SK-N-SH (cell line): Measurements from ENCODE around the gene DAGLB. TPM values are rescaled to one million over a fixed set of nuclear protein-coding genes. Genes with fewer than 3 reads are reported as not detected.

Experiments
- CTCF ChIA-PET: fragments of 300-600, 350-600 bp; formaldehyde crosslinking; extraction: SDS; loops from one replicate; lab custom pipeline; 2021; lab: Yijun Ruan, JAX
- POLR2A ChIA-PET: fragments of 350-600 bp; sonication (Branson Sonifier 250); formaldehyde crosslinking; extraction: SDS; loops from one replicate; lab custom pipeline; 2020; ENCODE audit warnings: antibody characterized with exemption, inconsistent platforms; lab: Yijun Ruan, JAX
- DNase-seq: peaks from one replicate; pipeline ENCODE4 v3.0.0; 2012
- H2AFZ ChIP-seq: fragments of 200-600 bp; sonication (generic); 2 replicates; pipeline ENCODE4 v1.8.1; 2016; ENCODE audit warnings: antibody characterized with exemption, mild to moderate bottlenecking, low read depth
- H3F3A ChIP-seq: fragments of 200-600 bp; sonication (generic); replicated peaks from 2 replicates; pipeline ENCODE3; 2016; ENCODE audit warnings: antibody characterized with exemption, mild to moderate bottlenecking; ENCODE audit not compliant: insufficient read depth
- H3K27ac ChIP-seq, 2 experiments: fragments of 200-500 bp in 1 of 2; fragments of 200-600 bp in 1 of 2; sonication (Bioruptor generic) in 1 of 2; sonication (generic), shearing (Covaris generic) in 1 of 2; 2 replicates each; pipeline versions ENCODE4 v1.5.1 to v1.6.1; 2014 to 2016; ENCODE audit warnings: low read depth in 2 of 2, inconsistent platforms in 1 of 2, low read length in 1 of 2, mild to moderate bottlenecking in 1 of 2, mixed read lengths in 1 of 2
- H3K27me3 ChIP-seq: fragments of 200-600 bp; sonication (generic), shearing (Covaris generic); 2 replicates; pipeline ENCODE4 v1.6.1; 2016; ENCODE audit warnings: mixed run types; ENCODE audit not compliant: insufficient read depth
- H3K36me3 ChIP-seq, 2 experiments: fragments of 200-500 bp in 1 of 2; fragments of 200-600 bp in 1 of 2; sonication (Bioruptor generic) in 1 of 2; sonication (generic) in 1 of 2; replicated peaks in 1 of 2; 2 replicates each; pipeline versions ENCODE3 to v1.5.1; 2014 to 2016; ENCODE audit warnings: low read length in 1 of 2, mild to moderate bottlenecking in 1 of 2; ENCODE audit not compliant: insufficient read depth in 2 of 2, control insufficient read depth in 1 of 2
- H3K4me1 ChIP-seq, 2 experiments: fragments of 200-500 bp in 1 of 2; fragments of 200-600 bp in 1 of 2; sonication (Bioruptor generic) in 1 of 2; sonication (generic), shearing (Covaris generic) in 1 of 2; 2 replicates each; pipeline versions ENCODE4 v1.5.1 to v1.6.1; 2014 to 2016; ENCODE audit warnings: low read depth in 1 of 2, low read length in 1 of 2, mixed run types in 1 of 2; ENCODE audit not compliant: insufficient read depth in 2 of 2, control insufficient read depth in 1 of 2
- H3K4me2 ChIP-seq: fragments of 200-600 bp; sonication (generic), shearing (Covaris generic); 2 replicates; pipeline ENCODE4 v1.6.1; 2017; ENCODE audit warnings: mixed run types
- H3K4me3 ChIP-seq, 2 experiments: fragments of 200-500 bp in 1 of 2; fragments of 200-600 bp in 1 of 2; sonication (Bioruptor generic) in 1 of 2; sonication (generic), shearing (Covaris generic) in 1 of 2; 2 replicates each; pipeline versions ENCODE4 v1.5.1 to v1.8.1; 2014 to 2016; ENCODE audit warnings: low read depth in 2 of 2, inconsistent platforms in 1 of 2, low read length in 1 of 2, mild to moderate bottlenecking in 1 of 2, mixed read lengths in 1 of 2, moderate library complexity in 1 of 2
- H3K79me2 ChIP-seq: fragments of 200-600 bp; sonication (generic); 2 replicates; pipeline ENCODE4 v1.8.1; 2017; ENCODE audit warnings: mild to moderate bottlenecking; ENCODE audit not compliant: insufficient read depth
- H3K9ac ChIP-seq: fragments of 200-600 bp; sonication (generic); 2 replicates; pipeline ENCODE4 v1.6.1; 2017; ENCODE audit warnings: mixed run types
- H3K9me2 ChIP-seq: fragments of 200-600 bp; sonication (generic); 2 replicates; pipeline ENCODE4 v1.6.1; 2017; ENCODE audit warnings: mixed run types
- H3K9me3 ChIP-seq: fragments of 200-600 bp; sonication (generic); 2 replicates; pipeline ENCODE4 v1.6.1; 2017; ENCODE audit warnings: mixed run types, mild to moderate bottlenecking, moderate library complexity
- H4K20me1 ChIP-seq: fragments of 200-600 bp; sonication (generic); 2 replicates; pipeline ENCODE4 v1.6.1; 2017; ENCODE audit warnings: mild to moderate bottlenecking, mixed run types; ENCODE audit not compliant: insufficient read depth
- ELF1 ChIP-seq: IDR thresholded peaks from 2 replicates; pipeline ENCODE4 v1.4.0; 2012
- FOXJ3 ChIP-seq: sonication (generic); formaldehyde crosslinking; IDR thresholded peaks from 2 replicates; pipeline ENCODE4 v1.5.1; 2020; ENCODE audit warnings: mild to moderate bottlenecking, missing genetic modification reagents
- GABPA ChIP-seq: IDR thresholded peaks from 2 replicates; pipeline ENCODE4 v1.4.0; 2012; ENCODE audit warnings: low read depth, mild to moderate bottlenecking
- GATA2 ChIP-seq: sonication (generic); formaldehyde crosslinking; IDR thresholded peaks from 2 replicates; pipeline ENCODE4 v1.5.0; 2020; ENCODE audit warnings: mild to moderate bottlenecking, missing genetic modification reagents
- IRF3 ChIP-seq: fragments of 150-350 bp; IDR thresholded peaks from 2 replicates; pipeline ENCODE4 v1.6.1; 2016; ENCODE audit warnings: mild to moderate bottlenecking, low read depth, low read length
- JUND ChIP-seq: IDR thresholded peaks from 2 replicates; pipeline ENCODE4 v1.4.0; 2012
- MAX ChIP-seq: IDR thresholded peaks from 2 replicates; pipeline ENCODE4 v1.4.0; 2012; ENCODE audit warnings: low read depth
- MXI1 ChIP-seq: IDR thresholded peaks from 2 replicates; pipeline ENCODE4 v1.6.1; 2012; ENCODE audit warnings: mild to moderate bottlenecking, low read depth, low read length, improper control_type of control experiment
- PBX3 ChIP-seq: IDR thresholded peaks from 2 replicates; pipeline ENCODE4; 2012
- POLR2AphosphoS5 ChIP-seq: IDR thresholded peaks from 2 replicates; pipeline ENCODE4 v1.6.1; 2012; ENCODE audit warnings: low read depth, low read length
- RAD21 ChIP-seq: IDR thresholded peaks from 2 replicates; pipeline ENCODE4 v1.6.1; 2012; ENCODE audit warnings: mild to moderate bottlenecking, low read length
- RFX5 ChIP-seq: IDR thresholded peaks from 2 replicates; pipeline ENCODE4 v1.6.1; 2012; ENCODE audit warnings: mild to moderate bottlenecking, improper control_type of control experiment, low read length
- SIN3A ChIP-seq: IDR thresholded peaks from 2 replicates; pipeline ENCODE4 v1.6.1; 2012; ENCODE audit warnings: low read depth, mild to moderate bottlenecking, low read length, moderate library complexity, borderline replicate concordance
- TAF1 ChIP-seq: IDR thresholded peaks from 2 replicates; pipeline ENCODE4 v1.6.1; 2012; ENCODE audit warnings: low read depth, mild to moderate bottlenecking, low read length, moderate library complexity, borderline replicate concordance
- USF1 ChIP-seq: IDR thresholded peaks from 2 replicates; pipeline ENCODE4 v1.4.0; 2012; ENCODE audit warnings: low read depth, borderline replicate concordance
- ZBTB33 ChIP-seq: IDR thresholded peaks from 2 replicates; pipeline ENCODE4 v1.4.0; 2012; ENCODE audit warnings: low read depth, borderline replicate concordance
- WGBS: methylation state at CpG from one replicate; pipeline ENCODE4 v1.1.6; 2017; ENCODE audit warnings: low lambda C conversion rate; 5-methylcytosine and 5-hydroxymethylcytosine counted together
- polyA plus RNA-seq, 3 experiments: library from polyadenylated mRNA; depleted of rRNA; stranded (reverse); fragments of >200 nt; gene quantifications; 2 replicates each; pipeline ENCODE4 v1.2.3, GENCODE V29; 2012

The DAGLB gene
- polyA plus RNA-seq, 1 of the 3 experiments (the other 2 are of a cell fraction) = 24.1 TPM

- TF ChIP-seq PBX3 = no peak
- peak; percentile 81 for TF ChIP-seq USF1
- peak; percentile 14; the same call in 1 of the 2 replicates for TF ChIP-seq RAD21
- no peak for TF ChIP-seq ELF1
- TF ChIP-seq POLR2AphosphoS5 = no peak
- TF ChIP-seq SIN3A = no peak
Observed at GRCh38 chr7:6430271-6430940, 17.3 kb downstream of the DAGLB start (continued).

GRCh38 chr7:6425948-6426347 lies 21.8 kb downstream of the DAGLB start:
- H3K27ac ChIP-seq = no peak overlapping the region
- H3F3A ChIP-seq = peaks cover 12% of the 10 kb centered on the region
- ChIA-PET CTCF (no interaction called here), POLR2A (no interaction called here)
- H4K20me1 ChIP-seq = no peaks in the 10 kb centered on the region
- no peaks in the 10 kb centered on the region for H3K9me3 ChIP-seq
- peaks cover 22 to 58% of the 10 kb centered on the region in 2 experiments for H3K36me3 ChIP-seq
- no peak overlapping the region for H3K4me2 ChIP-seq
- H2AFZ ChIP-seq = no peak overlapping the region
- no peak for DNase-seq
- WGBS = 94% methylated on average over 15 of the region's 15 CpGs
- H3K27me3 ChIP-seq = no peaks in the 10 kb centered on the region
- peaks cover 12% of the 10 kb centered on the region for H3K79me2 ChIP-seq
- no peak overlapping the region for H3K9ac ChIP-seq
- H3K4me3 ChIP-seq = no peak overlapping the region
- peaks cover 0 to 4% of the 10 kb centered on the region in 2 experiments; a peak in 2 of 4 replicates for H3K4me1 ChIP-seq
- H3K9me2 ChIP-seq = no peaks in the 10 kb centered on the region
- TF ChIP-seq FOXJ3 (no peak), MXI1 (no peak)

- no peak overlapping the region for H2AFZ ChIP-seq
- H3K9ac ChIP-seq = no peak overlapping the region
- H3K27ac ChIP-seq = no peak overlapping the region
- CTCF ChIA-PET = interaction anchor here (1.5 to 2.3 kb wide), 2 partner anchors 11 to 13 kb away, joined by 4 to 8 read pairs; no protein-coding TSS in a partner anchor
- H3K27me3 ChIP-seq = no peaks in the 10 kb centered on the region
- WGBS = 87% methylated on average over 17 of the region's 18 CpGs
- H3K4me1 ChIP-seq = no peaks in the 10 kb centered on the region
- DNase-seq = peak; percentile 44
- no peak overlapping the region for H3K4me3 ChIP-seq
- peaks cover 4% of the 10 kb centered on the region for H3K79me2 ChIP-seq
- peaks cover 5% of the 10 kb centered on the region for H3F3A ChIP-seq
- H3K9me2 ChIP-seq = no peaks in the 10 kb centered on the region
- H4K20me1 ChIP-seq = no peaks in the 10 kb centered on the region
- H3K9me3 ChIP-seq = no peaks in the 10 kb centered on the region
- H3K36me3 ChIP-seq = peaks cover 26 to 55% of the 10 kb centered on the region in 2 experiments
- POLR2A ChIA-PET = no interaction called here
- H3K4me2 ChIP-seq = no peak overlapping the region
- TF ChIP-seq IRF3 (no peak), RFX5 (no peak), ZBTB33 (no peak), GATA2 (CRISPR knock-in tag) (no peak), ELF1 (no peak), MAX (no peak), JUND (no peak), GABPA (no peak), TAF1 (no peak)
Observed at GRCh38 chr7:6423942-6424701, 23.6 kb downstream of the DAGLB start.
